ENCODE measurements around the gene LRG1.

GRCh38 chr19:4492337-4493103 is 47.3 kb downstream of the LRG1 start:
- no peak for TF ChIP-seq REST (IDR thresholded peaks at IDR 0.05; ENCODE audit: insufficient read depth in 1 of 2, low read depth in 2 of 2, low read length in 2 of 2)
- no peak for TF ChIP-seq POLR2AphosphoS5 (IDR thresholded peaks at IDR 0.05; ENCODE audit: low read depth, low read length)
- TF ChIP-seq TAF1 (IDR thresholded peaks at IDR 0.05; ENCODE audit: borderline replicate concordance, insufficient read depth, low read length): no peak
- no peak for TF ChIP-seq FOXP2 (optimal IDR thresholded peaks at IDR 0.05; ENCODE audit: borderline replicate concordance, extremely low read depth, extremely low read length, insufficient read depth)

All from PFSK-1 (cell line).